M059J (cell line): ENCODE data around the gene MAN2B2. TPM values are rescaled to one million over a fixed set of nuclear protein-coding genes. Genes with fewer than 3 reads are reported as not detected.
"Not testable (repeated sequence)": the region's sequence is repeated elsewhere in the genome, so short reads cannot be mapped to it uniquely, and the experiment has no call there.

Experiments used
- DNase-seq: peaks from one replicate; pipeline ENCODE4 v3.0.0-alpha.2; 2012; ENCODE audit warnings: low read depth
- total RNA-seq: library from RNA; depleted of rRNA; stranded (reverse); fragments of >200 nt; shearing (Covaris generic); gene quantifications from 2 replicates; pipeline ENCODE4 v1.2.3, GENCODE V29; 2014

The MAN2B2 gene
- total RNA-seq, 1 experiment from 2014 or later = 28.8 TPM

GRCh38 chr4:6643141-6643847, 68.3 kb downstream of the MAN2B2 start:
- no peak for DNase-seq

GRCh38 chr4:6644792-6645530, 70.0 kb downstream of the MAN2B2 start:
- no peak for DNase-seq

GRCh38 chr4:6647169-6647568, 72.2 kb downstream of the MAN2B2 start:
- DNase-seq = no peak

DNA sequence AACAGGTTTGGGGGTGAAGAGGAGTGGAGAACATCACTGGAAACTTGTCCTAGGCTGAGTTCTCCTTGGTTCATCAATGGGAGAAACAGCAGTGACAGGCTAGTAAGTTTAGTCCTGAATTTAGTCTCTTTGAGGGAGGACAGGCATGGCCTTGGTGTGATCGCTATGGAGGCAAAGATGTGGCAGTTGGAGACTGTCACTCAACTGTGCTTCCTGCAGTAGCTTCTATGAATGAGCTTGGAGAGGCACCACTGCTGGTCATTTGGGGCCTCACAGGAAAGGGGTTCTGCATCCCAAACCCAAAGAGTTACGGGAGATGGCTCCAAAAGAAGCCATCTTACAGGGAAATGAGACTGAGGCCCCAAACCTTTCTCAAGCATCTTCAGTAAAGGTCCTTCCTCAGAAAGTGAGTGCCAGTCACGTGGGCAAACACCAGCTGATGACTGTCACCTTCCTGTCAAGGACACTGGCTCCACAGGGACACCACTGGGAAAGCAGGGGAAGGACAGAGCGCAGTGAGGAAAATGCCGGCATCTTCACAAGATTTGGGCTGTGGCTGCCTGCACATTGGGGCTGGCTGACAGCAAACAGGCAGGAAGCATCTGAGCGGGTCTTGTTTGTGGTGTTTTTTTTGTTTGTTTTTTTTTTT, 72.7 kb downstream of the MAN2B2 start:
- no peak for DNase-seq

GRCh38 chr4:6649216-6649615, 74.2 kb downstream of the MAN2B2 start:
- DNase-seq = no peak

GRCh38 chr4:6654211-6654610, 79.2 kb downstream of the MAN2B2 start:
- not testable (repeated sequence) for DNase-seq

DNA sequence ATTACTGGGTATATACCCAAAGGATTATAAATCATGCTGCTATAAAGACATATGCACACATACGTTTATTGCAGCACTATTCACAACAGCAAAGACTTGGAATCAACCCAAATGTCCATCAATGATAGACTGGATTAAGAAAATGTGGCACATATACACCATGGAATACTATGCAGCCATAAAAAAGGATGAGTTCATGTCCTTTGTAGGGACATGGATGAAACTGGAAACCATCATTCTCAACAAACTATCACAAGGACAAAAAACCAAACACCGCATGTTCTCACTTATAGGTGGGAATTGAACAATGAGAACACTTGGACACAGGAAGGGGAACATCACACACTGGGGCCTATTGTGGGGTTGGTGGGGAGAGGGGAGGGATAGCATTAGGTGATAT, 80.3 kb downstream of the MAN2B2 start:
- not testable (repeated sequence) for DNase-seq

DNA sequence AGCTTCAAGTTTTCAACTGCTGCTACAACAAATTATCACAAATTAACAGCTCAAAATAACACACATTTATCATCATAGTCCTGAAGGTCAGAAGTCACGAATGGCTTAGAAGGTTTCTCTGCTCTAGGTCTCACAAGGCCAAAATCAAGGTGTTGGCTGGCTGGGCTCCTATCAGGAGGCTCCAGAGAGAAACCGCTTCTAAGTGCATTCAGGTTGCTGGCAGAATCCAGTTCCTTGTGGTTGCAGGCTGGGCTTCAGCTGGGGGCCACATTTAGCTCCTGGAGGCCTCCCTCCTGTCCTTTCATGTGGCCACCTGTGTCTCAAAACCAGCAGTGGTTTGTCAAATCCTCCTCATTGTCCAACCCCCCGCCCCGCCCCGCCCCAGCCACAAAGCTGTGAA, 80.9 kb downstream of the MAN2B2 start:
- DNase-seq = no peak

DNA sequence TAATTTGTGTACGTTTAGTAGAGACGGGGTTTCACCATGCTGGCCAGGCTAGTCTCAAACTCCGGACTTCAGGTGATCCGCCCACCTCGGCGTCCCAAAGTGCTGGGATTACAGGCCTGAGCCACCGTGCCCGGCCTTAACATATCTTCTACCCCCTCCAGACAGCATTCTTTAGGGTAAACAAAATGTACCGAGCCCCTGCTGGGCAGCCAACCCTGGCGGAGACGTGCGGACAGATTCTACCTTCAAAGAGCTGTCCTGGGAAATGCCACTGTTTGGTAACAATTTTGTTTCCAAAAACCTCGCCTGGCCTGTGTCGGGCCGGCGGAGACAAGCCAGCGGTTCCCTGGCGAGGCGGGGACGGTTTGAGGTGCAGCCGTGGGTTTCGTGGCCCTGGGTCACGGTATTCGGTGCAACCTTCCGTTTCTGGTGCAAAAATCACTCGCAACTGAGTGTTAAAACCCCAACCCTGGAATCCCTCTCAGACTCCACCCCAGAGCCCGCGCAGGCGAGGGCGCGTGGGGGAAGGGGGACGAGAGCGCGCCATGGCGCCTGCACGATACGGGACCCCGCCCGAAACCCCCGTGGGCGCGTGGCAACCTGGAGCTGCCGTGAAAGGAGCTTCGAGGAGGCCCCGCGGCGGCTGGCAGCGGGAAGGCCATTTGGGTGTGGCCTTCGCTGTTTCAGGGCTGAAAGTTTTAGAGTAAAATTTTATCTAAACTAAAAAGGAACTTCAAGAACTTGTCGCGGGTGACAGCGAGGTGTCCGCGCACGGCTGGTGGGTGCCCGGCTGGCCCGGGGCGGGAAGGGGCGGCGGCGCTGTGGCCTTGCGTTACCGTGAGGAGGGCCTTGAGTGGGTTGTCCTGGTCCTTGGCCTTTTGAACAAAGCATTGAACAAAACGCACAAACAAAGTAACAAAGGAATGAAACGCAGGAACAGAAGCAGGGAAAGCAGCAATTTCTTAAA, 82.5 kb downstream of the MAN2B2 start:
- DNase-seq = no peak

DNA sequence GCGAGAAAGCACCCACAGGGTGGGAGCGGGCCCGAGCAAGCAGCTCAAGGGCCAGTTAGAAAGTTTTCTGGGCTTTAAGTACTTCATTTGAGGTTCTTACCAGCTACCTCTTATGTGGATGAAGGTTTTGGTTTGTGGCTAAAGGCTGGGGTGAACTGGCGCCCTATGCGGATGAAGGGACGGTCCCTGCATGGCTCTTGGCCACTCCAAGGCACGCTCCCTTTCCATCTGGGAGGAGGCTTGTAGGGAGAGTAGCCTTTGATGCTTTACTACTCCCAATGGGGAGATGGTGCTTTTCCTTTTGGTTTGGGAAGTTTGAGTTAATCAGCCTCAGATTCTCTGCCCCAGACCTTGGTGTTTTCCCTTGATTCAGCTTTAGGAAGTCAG, 83.2 kb downstream of the MAN2B2 start:
- DNase-seq = no peak

GRCh38 chr4:6658597-6659075, 83.6 kb downstream of the MAN2B2 start:
- DNase-seq = no peak

- no peak for DNase-seq
Observed at GRCh38 chr4:6659897-6660296, 84.9 kb downstream of the MAN2B2 start.

DNA sequence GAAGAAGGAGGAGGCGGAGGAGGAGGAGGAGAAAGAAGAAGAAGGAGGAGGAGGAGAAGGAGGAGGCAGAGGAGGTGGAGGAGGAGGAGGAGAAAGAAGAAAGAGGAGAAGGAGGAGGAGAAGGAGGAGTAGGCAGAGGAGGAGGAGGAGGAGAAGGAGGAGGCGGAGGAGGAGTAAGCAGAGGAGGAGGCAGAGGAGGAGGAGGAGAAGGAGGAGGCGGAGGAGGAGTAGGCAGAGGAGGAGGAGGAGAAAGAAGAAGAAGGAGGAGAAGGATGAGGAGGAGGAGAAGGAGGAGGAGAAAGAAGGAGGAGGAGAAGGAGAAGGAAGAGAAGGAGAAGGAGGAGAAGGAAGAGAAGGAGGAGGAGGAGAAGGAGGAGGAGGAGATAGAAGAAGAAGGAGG, 85.4 kb downstream of the MAN2B2 start:
- no peak for DNase-seq

DNA sequence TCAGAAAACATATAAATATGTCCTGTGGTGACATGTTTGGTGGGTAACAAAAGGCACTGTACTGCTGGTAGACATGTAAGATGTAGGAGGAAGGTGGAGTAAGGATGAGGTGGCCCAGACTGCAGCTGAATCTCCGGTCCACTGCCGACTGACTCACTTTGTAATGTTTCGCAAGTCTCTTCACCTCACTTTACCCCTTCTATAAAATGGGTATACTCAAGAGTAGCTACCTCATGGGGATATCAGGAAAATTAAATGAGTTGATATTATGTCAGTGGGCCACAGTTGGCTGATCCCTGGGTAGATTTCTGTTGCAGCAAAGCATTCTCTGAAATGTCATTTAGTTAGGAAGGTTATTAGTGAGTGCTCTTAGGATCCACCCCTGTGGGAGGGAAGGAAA, 87.6 kb downstream of the MAN2B2 start:
- no peak for DNase-seq

DNA sequence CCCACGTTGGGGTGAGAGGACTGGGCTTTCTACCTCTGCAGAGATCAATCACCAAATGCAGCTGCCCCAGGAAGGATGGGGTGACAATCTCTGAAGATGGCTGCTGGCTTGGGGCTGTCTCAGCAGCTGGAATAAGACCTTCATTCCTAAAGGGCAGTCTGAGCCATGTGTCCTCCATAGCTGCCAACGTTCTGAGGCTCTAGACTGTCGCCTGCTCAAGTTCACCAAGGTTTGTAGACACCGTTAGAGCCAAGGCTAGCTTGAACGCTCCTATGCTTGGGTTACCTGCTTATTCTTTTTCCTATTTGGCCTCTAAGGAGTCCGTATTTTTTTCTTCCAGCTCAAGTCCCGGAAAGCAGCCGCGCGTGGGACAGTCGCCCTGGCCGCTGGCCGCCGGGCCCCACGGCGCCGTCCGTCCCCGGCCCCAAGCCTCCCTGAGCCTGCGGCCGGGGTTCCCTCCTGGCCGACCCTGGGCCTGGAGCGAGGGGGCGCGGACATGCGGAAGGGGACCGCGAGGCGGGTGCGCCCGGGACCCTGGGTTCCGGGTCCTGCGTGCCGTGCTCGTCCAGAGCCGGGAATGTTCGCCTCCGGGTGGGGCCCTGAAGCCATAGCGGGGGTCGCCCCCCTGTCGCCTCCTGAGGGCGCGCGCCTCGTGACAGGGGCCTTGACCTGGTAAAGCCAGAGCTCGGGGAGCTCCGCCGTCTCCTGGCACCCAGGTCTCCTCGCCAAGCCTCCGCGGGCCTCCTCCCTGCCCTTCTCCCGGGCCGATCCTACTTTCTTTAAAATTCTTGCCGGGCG, 88.8 kb downstream of the MAN2B2 start:
- DNase-seq = no peak

DNA sequence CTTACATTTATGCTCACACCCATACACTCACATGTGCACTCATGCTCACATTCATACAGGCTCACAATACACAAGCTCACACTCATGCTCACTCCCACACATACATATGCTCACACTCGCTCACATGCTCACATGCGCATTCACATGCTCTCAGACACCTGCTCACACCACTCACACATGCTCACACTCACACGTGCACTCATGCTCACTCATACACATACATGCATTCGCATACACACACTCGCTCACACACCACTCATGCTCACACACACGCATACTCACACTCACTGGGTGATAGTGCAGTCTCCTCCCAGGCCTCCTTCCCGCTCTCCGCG, 90.3 kb downstream of the MAN2B2 start:
- no peak for DNase-seq

GRCh38 chr4:6668391-6668790, 93.4 kb downstream of the MAN2B2 start:
- peak; percentile 85 for DNase-seq

DNA sequence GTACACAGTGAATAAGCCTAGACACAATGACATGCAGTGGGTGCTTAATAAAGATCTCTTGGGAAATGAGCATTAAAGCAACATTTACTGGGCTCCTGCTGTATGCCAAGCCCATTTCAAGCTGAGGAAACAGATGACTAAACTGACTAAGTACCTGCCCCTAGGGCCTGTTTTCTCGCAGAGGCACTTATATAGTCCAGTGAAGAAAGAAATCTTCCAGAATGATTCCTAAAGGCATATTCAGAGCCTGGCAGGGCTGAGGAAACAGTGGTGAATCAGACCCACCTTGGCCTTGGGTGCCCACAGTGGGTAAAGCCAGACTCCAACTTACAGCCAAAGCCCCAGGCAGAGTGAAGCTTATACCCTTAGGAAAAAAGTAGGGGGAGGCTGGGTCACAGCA, 96.7 kb downstream of the MAN2B2 start:
- no peak for DNase-seq

- no peak for DNase-seq
Observed at GRCh38 chr4:6672131-6672530, 97.1 kb downstream of the MAN2B2 start.

GRCh38 chr4:6672541-6673190, 97.7 kb downstream of the MAN2B2 start:
- DNase-seq = not testable (repeated sequence)
